Measurements from ENCODE around the gene KRT76. TPM values are rescaled to one million over a fixed set of nuclear protein-coding genes. Genes with fewer than 3 reads are reported as not detected.

The KRT76 gene
- total RNA-seq (2014; rRNA removed; shearing (Covaris generic)), result not detected in 2 replicates
- polyA plus RNA-seq (2015; cell fraction: cytosol; rRNA removed), result not detected in 2 replicates
- polyA plus RNA-seq (2015; cell fraction: nucleus; rRNA removed), result not detected in 2 replicates

- no peak for DNase-seq (ENCODE audit: low read depth)
These were observed at the start of gene KRT76 for GRCh38 chr12:52776913-52777395. Gene KRT76, minus strand, starts transcription at chr12:52777345. Its CDS starts 54 bp downstream, at chr12:52777291.

DNA sequence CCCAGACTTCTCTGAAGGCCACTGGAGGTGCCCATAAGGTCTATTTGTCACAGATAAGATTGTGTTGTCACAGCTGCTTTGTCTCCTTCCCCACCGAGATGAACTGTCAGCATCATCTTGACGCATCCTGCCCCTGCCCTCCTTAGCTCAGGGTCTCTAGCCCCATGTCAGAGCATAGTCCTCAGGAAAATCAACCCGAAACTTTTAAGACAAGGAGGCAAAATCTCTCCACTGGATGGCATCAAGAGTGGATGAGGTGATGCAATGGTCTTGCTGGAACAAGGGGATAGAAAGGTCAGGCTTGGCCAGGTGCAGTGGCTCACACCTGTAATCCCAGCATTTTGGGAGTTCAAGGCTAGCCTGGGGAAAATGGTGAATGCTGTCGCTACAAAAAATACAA, 48.8 kb upstream of the KRT76 start:
- no peak for DNase-seq (ENCODE audit: low read depth)

DNA sequence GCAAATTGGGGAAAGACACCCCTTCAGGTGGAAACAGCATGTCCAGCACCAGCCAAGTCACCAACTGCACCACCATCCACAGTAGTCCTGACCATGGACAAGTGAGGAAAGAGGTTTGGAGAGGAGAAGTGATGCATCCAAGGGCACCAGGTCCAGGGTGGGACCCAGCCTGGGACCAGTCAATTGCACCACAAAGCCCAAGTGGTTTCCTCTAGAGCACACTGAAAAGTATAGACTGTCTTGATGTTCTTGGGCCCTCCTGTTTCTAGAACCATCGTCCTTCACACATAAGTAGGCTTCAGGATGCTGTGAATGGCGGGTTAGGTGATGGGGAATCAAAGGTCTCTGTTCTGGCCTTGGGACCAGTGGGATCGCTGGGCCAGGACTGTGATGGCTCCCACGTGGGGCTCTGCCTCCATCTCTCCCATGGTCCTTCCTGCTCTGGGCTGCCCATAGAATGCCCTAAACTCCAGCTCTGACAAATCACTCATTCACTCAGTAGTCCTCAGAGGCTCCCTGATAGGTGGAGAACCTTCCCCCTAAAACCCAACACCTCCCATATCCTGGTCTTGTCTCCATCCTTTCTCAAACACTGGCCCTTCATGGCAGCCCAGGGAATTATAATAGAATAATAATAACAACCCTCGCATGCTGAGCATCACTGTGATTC, 47.7 kb upstream of the KRT76 start:
- DNase-seq (ENCODE audit: low read depth), result no peak

- DNase-seq (ENCODE audit: low read depth), result no peak
These were observed 46.8 kb upstream of the KRT76 start for GRCh38 chr12:52823761-52824450.

DNA sequence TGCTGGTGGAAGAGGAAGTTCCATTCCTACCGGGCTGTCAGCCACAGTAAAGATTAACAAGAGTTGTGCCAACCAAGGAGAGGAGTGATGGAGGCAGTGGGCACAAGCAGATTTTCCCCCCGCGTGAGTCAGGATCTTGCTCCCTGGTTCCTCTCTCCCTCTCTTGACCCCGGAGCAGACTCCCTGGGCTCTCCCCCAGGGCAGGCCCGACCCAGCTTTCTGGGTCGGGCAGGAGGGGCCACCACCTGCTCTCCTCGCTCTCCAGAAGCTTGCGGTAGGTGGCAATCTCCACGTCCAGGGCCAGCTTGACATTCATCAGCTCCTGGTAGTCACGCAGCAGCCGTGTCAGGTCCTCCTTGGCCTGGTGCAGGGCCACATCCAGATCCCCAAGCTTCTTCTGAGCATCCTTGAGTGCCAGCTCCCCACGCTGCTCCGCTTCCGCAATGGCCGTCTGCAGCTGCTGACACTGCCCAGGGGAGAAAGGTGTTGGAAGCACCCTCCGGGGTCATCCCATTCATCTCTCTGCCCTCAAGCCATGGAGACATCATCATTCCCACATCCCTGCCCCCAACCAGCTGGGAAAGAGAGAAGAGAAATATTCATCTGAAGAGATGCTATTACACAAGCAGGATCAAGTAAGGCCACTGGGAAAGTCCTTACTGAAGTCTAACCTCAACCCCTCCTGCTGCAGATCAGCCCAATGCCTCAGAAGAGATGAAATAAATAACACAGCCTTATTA, 45.8 kb upstream of the KRT76 start:
- no peak for DNase-seq (ENCODE audit: low read depth)

DNA sequence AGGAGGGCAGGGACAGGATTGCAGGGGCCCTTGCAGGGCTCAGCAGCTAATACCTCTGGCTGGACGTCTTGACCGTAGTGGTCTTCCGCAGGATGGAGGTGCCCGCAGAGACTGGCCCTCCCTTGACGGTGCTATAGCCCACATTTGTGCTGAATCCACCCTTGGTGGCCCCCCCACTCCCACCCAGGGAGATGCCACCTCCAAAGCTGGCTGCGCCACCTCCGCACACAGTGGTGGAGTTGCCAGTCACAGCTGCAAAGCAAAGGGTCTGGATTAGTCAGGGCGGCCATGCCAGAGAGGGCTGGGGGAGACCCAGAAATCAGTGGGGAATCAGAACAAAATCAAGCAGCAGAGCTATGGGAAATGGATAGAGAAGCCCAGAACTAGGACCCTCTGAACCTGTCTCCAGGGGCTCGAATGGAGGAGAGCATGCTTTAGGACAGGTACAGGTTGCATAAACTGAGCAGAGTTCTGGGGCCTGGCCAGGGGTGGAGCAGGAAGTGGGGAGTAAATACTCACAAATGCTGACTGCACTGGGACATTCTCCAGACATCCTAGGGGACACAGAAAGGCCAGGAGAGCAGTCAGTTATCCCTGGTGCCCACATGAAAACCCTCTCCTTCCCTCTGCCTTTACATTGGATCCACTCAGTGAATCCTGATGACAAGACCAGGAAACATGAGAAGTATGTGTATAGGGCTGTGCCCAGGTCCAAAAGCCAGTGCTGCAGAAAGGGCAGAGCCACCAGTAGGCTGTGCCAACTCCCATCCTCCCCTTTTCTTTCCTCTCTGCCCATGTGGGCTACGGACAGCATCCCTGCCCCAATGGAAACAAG, 44.9 kb upstream of the KRT76 start:
- DNase-seq (ENCODE audit: low read depth), result no peak

DNA sequence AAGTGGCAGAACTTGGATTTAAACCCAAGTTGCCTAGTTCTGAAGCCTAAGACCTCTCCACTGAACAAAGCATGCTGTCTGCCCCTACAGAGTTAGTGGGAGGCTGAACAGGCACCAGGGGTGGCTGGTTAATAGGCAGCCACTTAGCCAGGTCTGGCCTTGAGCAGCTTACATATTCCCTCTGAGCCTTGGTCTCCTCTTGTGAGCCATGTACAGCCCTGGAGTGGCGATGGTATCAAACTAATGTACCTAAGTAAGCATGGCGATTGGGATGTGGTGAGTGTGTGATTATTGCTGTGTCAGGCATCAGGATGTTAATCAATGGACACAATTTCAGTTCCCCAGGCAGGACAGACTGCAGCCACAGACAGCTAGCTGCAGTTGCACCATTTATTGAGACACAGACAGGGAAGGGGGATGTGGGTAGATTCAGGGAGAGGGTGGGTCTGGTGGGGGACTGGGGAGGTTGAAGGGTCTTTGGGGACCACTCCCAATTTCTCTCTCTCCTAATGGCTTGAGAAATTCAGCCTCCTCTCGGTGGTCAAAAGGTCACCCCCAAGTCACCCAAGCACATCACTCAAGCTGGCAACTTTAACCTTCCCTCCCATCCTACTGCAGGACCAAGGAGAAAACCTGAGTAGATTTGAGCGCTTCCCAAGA, 44.1 kb upstream of the KRT76 start:
- DNase-seq (ENCODE audit: low read depth), result no peak

GRCh38 chr12:52820521-52820920, 43.4 kb upstream of the KRT76 start:
- DNase-seq (ENCODE audit: low read depth), result no peak

- DNase-seq (ENCODE audit: low read depth), result no peak
These were observed 42.8 kb upstream of the KRT76 start for GRCh38 chr12:52819731-52820510.

DNA sequence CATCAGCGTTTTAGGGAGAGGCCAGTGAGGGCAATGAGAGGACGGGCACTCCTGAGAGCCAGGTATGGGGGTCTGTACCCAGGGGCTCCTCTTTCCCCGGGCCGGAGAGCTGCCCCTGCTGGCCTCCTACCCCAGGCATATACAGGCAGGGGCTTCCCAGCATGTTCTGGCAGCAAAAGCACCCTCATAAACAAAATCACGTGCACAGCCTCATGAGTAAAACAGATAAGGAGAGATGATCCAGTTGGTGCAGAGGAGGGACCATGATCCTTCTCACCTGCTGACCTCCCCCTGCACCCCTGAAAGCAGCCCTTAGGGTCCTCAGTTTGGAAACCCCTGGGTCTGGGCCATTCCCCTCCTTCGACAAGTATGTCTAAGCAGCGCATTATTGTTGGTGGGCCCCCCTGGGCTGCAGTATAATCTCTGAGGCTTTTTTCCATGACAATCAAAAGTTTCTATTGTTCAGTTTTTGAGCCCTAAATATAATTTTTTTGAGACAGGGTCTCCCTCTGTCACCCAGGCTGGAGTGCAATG, 41.8 kb upstream of the KRT76 start:
- no peak for DNase-seq (ENCODE audit: low read depth)

DNA sequence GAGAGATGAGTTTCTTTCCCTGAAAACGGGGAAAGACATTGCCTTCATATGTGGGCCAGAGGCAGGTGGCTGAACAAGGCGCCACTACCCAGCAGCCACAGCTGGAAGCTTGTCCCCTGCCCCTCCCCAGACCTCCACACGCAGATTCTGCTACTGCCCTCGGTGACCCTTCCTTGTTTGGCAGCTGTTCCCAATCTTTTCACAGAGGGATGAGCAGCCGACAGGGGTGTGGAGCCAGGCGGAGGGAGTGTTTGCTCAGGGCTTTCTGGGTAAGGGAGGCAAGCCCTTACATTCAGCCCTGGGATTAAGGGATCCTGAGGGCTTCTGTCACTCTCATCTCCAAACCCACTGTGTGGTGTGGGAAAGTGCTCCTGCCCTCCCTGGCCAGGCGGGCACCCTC, 41.2 kb upstream of the KRT76 start:
- no peak for DNase-seq (ENCODE audit: low read depth)

- no peak for DNase-seq (ENCODE audit: low read depth)
These were observed 40.6 kb upstream of the KRT76 start for GRCh38 chr12:52817699-52818238.

DNA sequence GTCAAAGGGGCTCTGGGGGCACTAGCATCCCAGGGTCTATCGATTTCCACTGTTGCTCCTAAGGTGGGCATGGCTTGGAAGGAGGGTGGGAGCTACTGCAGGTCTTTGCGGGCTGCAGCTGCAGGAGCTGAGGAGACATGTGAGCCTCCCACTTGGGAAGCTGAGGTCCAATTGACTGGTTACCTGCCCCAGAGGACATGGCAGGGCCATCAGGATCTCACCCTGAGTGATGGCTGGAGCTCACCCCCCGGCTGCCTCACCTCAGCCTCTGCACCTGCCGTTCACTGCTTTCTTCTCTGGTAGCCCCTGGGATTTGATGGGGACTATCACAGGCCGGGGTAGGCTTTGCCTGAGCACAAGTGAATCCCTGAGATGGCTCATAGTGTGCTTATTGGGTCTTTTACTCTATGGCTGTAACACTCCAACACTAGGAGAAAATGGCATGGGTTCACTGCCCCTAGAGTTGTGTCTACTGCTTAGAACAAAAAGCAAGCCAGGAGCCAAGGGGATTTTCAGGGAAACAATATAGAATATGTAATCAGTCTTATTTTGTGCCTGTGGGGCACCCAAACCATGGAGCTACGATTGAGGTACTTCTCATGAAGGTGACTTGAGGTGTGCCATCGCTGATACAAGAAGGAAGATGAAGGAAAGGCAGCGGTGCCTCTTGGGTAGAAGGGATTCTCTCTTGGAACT, 40.0 kb upstream of the KRT76 start:
- no peak for DNase-seq (ENCODE audit: low read depth)

GRCh38 chr12:52815676-52816588, 38.8 kb upstream of the KRT76 start:
- DNase-seq (ENCODE audit: low read depth), result no peak

- no peak for DNase-seq (ENCODE audit: low read depth)
These were observed 38.0 kb upstream of the KRT76 start for GRCh38 chr12:52815161-52815560.

- DNase-seq (ENCODE audit: low read depth), result no peak
These were observed 37.6 kb upstream of the KRT76 start for GRCh38 chr12:52814710-52815155.
